H1 (cell line): ENCODE measurements around the gene ANO6. TPM values are rescaled to one million over a fixed set of nuclear protein-coding genes. Genes with fewer than 3 reads are reported as not detected.

ENCODE experiments used
- CBX5 ChIP-seq: fragments of 300-800, 300-1000 bp; sonication (generic); IDR thresholded peaks from 2 replicates; pipeline ENCODE4 v1.7.1; 2016; ENCODE audit warnings: antibody characterized with exemption, low read length, low read depth
- CREB1 ChIP-seq: IDR thresholded peaks from 2 replicates; pipeline ENCODE4 v1.6.1; 2012; ENCODE audit warnings: inconsistent platforms
- GABPA ChIP-seq: IDR thresholded peaks from 2 replicates; pipeline ENCODE4 v1.6.1; 2011; ENCODE audit warnings: mild to moderate bottlenecking, low read length, moderate library complexity, borderline replicate concordance; ENCODE audit not compliant: insufficient read depth
- HDAC6 ChIP-seq: IDR thresholded peaks from one replicate; pipeline ENCODE4 v1.7.1; 2012; ENCODE audit warnings: low read depth, mild to moderate bottlenecking, inconsistent platforms, low read length, moderate library complexity
- KDM1A ChIP-seq: fragments of 200-600, 300-600 bp; sonication (generic); IDR thresholded peaks from 2 replicates; pipeline ENCODE4 v1.7.1; 2016; ENCODE audit warnings: mild to moderate bottlenecking, low read length, borderline replicate concordance
- KDM4A ChIP-seq: IDR thresholded peaks from one replicate; pipeline ENCODE4 v1.7.1; 2012; ENCODE audit warnings: low read depth, mild to moderate bottlenecking, moderate library complexity, low read length, inconsistent platforms; ENCODE audit not compliant: severe bottlenecking
- MAFK ChIP-seq: IDR thresholded peaks from 2 replicates; pipeline ENCODE4 v1.6.1; 2012; ENCODE audit warnings: low read depth, mild to moderate bottlenecking, improper control_type of control experiment, low read length
- POLR2AphosphoS5 ChIP-seq: IDR thresholded peaks from 2 replicates; pipeline ENCODE4 v1.6.1; 2011; ENCODE audit warnings: low read depth, low read length
- TAF1 ChIP-seq: IDR thresholded peaks from 2 replicates; pipeline ENCODE4 v1.6.1; 2011; ENCODE audit warnings: mild to moderate bottlenecking, low read depth, low read length
- TEAD4 ChIP-seq: IDR thresholded peaks from 2 replicates; pipeline ENCODE4 v1.6.1; 2012; ENCODE audit warnings: low read depth, low read length, inconsistent platforms, mixed read lengths
- polyA plus RNA-seq, 7 experiments: library from polyadenylated mRNA; depleted of rRNA in 3 of 7; stranded (reverse) in 5 of 7; unstranded in 2 of 7; fragments of >200 nt in 5 of 7; fragments of 200-250 nt in 2 of 7; gene quantifications; 1 replicate in 5 of 7; 2 replicates in 1 of 7; 4 replicates in 1 of 7; pipeline versions ENCODE4 v1.2.1 to v1.2.3, GENCODE V29; 2011 to 2013; ENCODE audit warnings: missing spikeins in 2 of 7, mixed read lengths in 2 of 7
- total RNA-seq: library from RNA; stranded (reverse); fragmentation: NEBNext Ultra II Directional; extraction: Animal tissue kit (Norgen Biotek cat#: 25700); gene quantifications from 2 replicates; pipeline ENCODE4 v1.2.1, GENCODE V29; 2021
- TF ChIP-seq, protein P1 (sequence below): fragments of 300-600 bp; sonication (generic); IDR thresholded peaks from 2 replicates; pipeline ENCODE4 v1.7.1; 2012; ENCODE audit warnings: low read length, moderate library complexity, mild to moderate bottlenecking, inconsistent platforms; ENCODE audit not compliant: insufficient replicate concordance
- TF ChIP-seq, protein P2 (sequence below): IDR thresholded peaks from 2 replicates; pipeline ENCODE4 v1.6.1; 2011; ENCODE audit warnings: low read length, improper control_type of control experiment

Gene ANO6
- total and polyA plus RNA-seq, 2 of the 8 experiments (the other 6 are each of a cell fraction or from before 2014, with no cell fraction given): 15.1 to 39.7 TPM

DNA sequence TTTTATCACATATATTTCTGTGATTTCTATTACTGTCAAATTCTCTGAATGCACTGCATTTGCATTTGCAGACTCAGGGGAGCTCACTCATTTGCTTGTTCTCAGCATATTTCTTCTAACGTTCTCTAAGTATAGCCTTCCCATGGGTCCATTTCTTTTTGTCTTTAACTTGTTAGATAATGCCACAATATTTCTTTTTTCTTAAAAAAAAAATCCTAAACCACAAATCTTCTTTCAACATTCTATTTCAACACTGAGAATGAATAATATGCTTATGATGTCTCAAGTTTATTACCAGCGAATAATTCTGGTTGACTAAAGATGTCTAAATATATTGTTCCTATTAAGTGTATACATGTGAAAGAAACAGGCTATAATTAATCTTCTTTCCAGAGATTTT, 200.2 kb downstream of the ANO6 start (continued):
- TF ChIP-seq, protein P1, sequence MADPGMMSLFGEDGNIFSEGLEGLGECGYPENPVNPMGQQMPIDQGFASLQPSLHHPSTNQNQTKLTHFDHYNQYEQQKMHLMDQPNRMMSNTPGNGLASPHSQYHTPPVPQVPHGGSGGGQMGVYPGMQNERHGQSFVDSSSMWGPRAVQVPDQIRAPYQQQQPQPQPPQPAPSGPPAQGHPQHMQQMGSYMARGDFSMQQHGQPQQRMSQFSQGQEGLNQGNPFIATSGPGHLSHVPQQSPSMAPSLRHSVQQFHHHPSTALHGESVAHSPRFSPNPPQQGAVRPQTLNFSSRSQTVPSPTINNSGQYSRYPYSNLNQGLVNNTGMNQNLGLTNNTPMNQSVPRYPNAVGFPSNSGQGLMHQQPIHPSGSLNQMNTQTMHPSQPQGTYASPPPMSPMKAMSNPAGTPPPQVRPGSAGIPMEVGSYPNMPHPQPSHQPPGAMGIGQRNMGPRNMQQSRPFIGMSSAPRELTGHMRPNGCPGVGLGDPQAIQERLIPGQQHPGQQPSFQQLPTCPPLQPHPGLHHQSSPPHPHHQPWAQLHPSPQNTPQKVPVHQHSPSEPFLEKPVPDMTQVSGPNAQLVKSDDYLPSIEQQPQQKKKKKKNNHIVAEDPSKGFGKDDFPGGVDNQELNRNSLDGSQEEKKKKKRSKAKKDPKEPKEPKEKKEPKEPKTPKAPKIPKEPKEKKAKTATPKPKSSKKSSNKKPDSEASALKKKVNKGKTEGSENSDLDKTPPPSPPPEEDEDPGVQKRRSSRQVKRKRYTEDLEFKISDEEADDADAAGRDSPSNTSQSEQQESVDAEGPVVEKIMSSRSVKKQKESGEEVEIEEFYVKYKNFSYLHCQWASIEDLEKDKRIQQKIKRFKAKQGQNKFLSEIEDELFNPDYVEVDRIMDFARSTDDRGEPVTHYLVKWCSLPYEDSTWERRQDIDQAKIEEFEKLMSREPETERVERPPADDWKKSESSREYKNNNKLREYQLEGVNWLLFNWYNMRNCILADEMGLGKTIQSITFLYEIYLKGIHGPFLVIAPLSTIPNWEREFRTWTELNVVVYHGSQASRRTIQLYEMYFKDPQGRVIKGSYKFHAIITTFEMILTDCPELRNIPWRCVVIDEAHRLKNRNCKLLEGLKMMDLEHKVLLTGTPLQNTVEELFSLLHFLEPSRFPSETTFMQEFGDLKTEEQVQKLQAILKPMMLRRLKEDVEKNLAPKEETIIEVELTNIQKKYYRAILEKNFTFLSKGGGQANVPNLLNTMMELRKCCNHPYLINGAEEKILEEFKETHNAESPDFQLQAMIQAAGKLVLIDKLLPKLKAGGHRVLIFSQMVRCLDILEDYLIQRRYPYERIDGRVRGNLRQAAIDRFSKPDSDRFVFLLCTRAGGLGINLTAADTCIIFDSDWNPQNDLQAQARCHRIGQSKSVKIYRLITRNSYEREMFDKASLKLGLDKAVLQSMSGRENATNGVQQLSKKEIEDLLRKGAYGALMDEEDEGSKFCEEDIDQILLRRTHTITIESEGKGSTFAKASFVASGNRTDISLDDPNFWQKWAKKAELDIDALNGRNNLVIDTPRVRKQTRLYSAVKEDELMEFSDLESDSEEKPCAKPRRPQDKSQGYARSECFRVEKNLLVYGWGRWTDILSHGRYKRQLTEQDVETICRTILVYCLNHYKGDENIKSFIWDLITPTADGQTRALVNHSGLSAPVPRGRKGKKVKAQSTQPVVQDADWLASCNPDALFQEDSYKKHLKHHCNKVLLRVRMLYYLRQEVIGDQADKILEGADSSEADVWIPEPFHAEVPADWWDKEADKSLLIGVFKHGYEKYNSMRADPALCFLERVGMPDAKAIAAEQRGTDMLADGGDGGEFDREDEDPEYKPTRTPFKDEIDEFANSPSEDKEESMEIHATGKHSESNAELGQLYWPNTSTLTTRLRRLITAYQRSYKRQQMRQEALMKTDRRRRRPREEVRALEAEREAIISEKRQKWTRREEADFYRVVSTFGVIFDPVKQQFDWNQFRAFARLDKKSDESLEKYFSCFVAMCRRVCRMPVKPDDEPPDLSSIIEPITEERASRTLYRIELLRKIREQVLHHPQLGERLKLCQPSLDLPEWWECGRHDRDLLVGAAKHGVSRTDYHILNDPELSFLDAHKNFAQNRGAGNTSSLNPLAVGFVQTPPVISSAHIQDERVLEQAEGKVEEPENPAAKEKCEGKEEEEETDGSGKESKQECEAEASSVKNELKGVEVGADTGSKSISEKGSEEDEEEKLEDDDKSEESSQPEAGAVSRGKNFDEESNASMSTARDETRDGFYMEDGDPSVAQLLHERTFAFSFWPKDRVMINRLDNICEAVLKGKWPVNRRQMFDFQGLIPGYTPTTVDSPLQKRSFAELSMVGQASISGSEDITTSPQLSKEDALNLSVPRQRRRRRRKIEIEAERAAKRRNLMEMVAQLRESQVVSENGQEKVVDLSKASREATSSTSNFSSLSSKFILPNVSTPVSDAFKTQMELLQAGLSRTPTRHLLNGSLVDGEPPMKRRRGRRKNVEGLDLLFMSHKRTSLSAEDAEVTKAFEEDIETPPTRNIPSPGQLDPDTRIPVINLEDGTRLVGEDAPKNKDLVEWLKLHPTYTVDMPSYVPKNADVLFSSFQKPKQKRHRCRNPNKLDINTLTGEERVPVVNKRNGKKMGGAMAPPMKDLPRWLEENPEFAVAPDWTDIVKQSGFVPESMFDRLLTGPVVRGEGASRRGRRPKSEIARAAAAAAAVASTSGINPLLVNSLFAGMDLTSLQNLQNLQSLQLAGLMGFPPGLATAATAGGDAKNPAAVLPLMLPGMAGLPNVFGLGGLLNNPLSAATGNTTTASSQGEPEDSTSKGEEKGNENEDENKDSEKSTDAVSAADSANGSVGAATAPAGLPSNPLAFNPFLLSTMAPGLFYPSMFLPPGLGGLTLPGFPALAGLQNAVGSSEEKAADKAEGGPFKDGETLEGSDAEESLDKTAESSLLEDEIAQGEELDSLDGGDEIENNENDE: no peak
- TF ChIP-seq GABPA: no peak
- no peak for TF ChIP-seq MAFK
- TF ChIP-seq, protein P2, sequence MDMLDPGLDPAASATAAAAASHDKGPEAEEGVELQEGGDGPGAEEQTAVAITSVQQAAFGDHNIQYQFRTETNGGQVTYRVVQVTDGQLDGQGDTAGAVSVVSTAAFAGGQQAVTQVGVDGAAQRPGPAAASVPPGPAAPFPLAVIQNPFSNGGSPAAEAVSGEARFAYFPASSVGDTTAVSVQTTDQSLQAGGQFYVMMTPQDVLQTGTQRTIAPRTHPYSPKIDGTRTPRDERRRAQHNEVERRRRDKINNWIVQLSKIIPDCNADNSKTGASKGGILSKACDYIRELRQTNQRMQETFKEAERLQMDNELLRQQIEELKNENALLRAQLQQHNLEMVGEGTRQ: no peak
- TF ChIP-seq KDM1A: no peak
- no peak for TF ChIP-seq KDM4A
- TF ChIP-seq TEAD4: no peak
- no peak for TF ChIP-seq HDAC6
- TF ChIP-seq POLR2AphosphoS5: no peak
- no peak for TF ChIP-seq CREB1
- TF ChIP-seq CBX5: no peak
- no peak for TF ChIP-seq TAF1
